8988T (cell line): Measurements from ENCODE around the gene ALOX5.
"Not testable (repeated sequence)": the region's sequence is repeated elsewhere in the genome, so short reads cannot be mapped to it uniquely, and the experiment has no call there.

Experiments used
- DNase-seq: peaks from one replicate; pipeline ENCODE4 v3.0.0; 2011

The ALOX5 gene

GRCh38 chr10:45373576-45374349 lies at the start of gene ALOX5:
Gene ALOX5 (plus strand): TSS chr10:45374216. CDS start chr10:45374280, 64 bp downstream.
- DNase-seq = peak; percentile 46

GRCh38 chr10:45325116-45325515 lies 48.9 kb upstream of the ALOX5 start:
- DNase-seq = no peak

- not testable (repeated sequence) for DNase-seq
These were observed 47.2 kb upstream of the ALOX5 start for GRCh38 chr10:45326864-45327263.

GRCh38 chr10:45331824-45332223 lies 42.2 kb upstream of the ALOX5 start:
- not testable (repeated sequence) for DNase-seq

- DNase-seq = no peak
These were observed 34.1 kb upstream of the ALOX5 start for GRCh38 chr10:45339894-45340293.

- not testable (repeated sequence) for DNase-seq
These were observed 33.6 kb upstream of the ALOX5 start for GRCh38 chr10:45340420-45340819.

GRCh38 chr10:45346652-45347335 lies 27.2 kb upstream of the ALOX5 start:
- DNase-seq = not testable (repeated sequence)

- DNase-seq = not testable (repeated sequence)
These were observed 26.6 kb upstream of the ALOX5 start for GRCh38 chr10:45347464-45347863.

- not testable (repeated sequence) for DNase-seq
These were observed 25.7 kb upstream of the ALOX5 start for GRCh38 chr10:45348196-45348765.

GRCh38 chr10:45353186-45353585 lies 20.8 kb upstream of the ALOX5 start:
- no peak for DNase-seq

- DNase-seq = no peak
These were observed 19.8 kb upstream of the ALOX5 start for GRCh38 chr10:45354261-45354660.

- DNase-seq = no peak
These were observed 18.5 kb upstream of the ALOX5 start for GRCh38 chr10:45355494-45355893.

GRCh38 chr10:45358961-45359360 lies 15.1 kb upstream of the ALOX5 start:
- DNase-seq = not testable (repeated sequence)

- not testable (repeated sequence) for DNase-seq
These were observed 11.8 kb upstream of the ALOX5 start for GRCh38 chr10:45361983-45362799.

GRCh38 chr10:45367643-45368042 lies 6.4 kb upstream of the ALOX5 start:
- DNase-seq = not testable (repeated sequence)

GRCh38 chr10:45368181-45368580 lies 5.8 kb upstream of the ALOX5 start:
- DNase-seq = no peak

GRCh38 chr10:45370202-45370955 lies 3.6 kb upstream of the ALOX5 start:
- DNase-seq = no peak

- DNase-seq = no peak
These were observed 2.5 kb upstream of the ALOX5 start for GRCh38 chr10:45371560-45371959.

GRCh38 chr10:45372251-45372951 lies 1.6 kb upstream of the ALOX5 start:
- no peak for DNase-seq

- no peak for DNase-seq
These were observed 927 bp upstream of the ALOX5 start for GRCh38 chr10:45373003-45373575.
